H1 (cell line): ENCODE results near the gene TFAP2E. TPM values are rescaled to one million over a fixed set of nuclear protein-coding genes. Genes with fewer than 3 reads are reported as not detected.

Experiments used
- CTCF ChIA-PET: fragments of 300-600 bp; sonication (Branson Sonifier 250); formaldehyde crosslinking; loops from one replicate; lab custom pipeline; 2021; ENCODE audit not compliant: partially characterized antibody; lab: Charles Lee
- POLR2A ChIA-PET: fragments of 300-600 bp; sonication (Branson Sonifier 250); formaldehyde crosslinking; loops from one replicate; lab custom pipeline; 2021; ENCODE audit warnings: inconsistent platforms; ENCODE audit not compliant: partially characterized antibody; lab: Charles Lee
- DNase-seq, 2 experiments: peaks; one replicate each; pipeline versions ENCODE4 v3.0.0 to v3.0.0-alpha.2; 2010 to 2022; ENCODE audit warnings: low spot score in 2 of 2, low read depth in 1 of 2, mixed read lengths in 1 of 2
- FAIRE-seq: peaks from 2 replicates; lab custom pipeline; 2011; peaks lifted over from hg19 to GRCh38; lab: Jason Lieb, UNC
- H2AFZ ChIP-seq: 2 replicates; pipeline ENCODE4 v1.8.1; 2012; ENCODE audit warnings: low read length, inconsistent platforms
- H2AK5ac ChIP-seq: 2 replicates; pipeline ENCODE4 v1.6.1; 2013; ENCODE audit warnings: low read depth, low read length
- H2BK120ac ChIP-seq: replicated peaks from 2 replicates; pipeline ENCODE3; 2013; ENCODE audit warnings: low read depth, low read length, inconsistent platforms
- H2BK12ac ChIP-seq: 2 replicates; pipeline ENCODE4 v1.6.1; 2013; ENCODE audit warnings: low read depth, low read length
- H2BK15ac ChIP-seq: 2 replicates; pipeline ENCODE4 v1.6.1; 2013; ENCODE audit warnings: low read length
- H2BK20ac ChIP-seq: 2 replicates; pipeline ENCODE4 v1.6.1; 2013; ENCODE audit warnings: low read length
- H2BK5ac ChIP-seq: 2 replicates; pipeline ENCODE4 v1.6.1; 2013; ENCODE audit warnings: low read depth, low read length
- H3K14ac ChIP-seq: 2 replicates; pipeline ENCODE4 v1.6.1; 2013; ENCODE audit warnings: inconsistent platforms; ENCODE audit not compliant: insufficient read length
- H3K18ac ChIP-seq: 2 replicates; pipeline ENCODE4 v1.6.1; 2013; ENCODE audit warnings: low read length; ENCODE audit errors: extremely low read depth
- H3K23ac ChIP-seq: 2 replicates; pipeline ENCODE4 v1.6.1; 2013; ENCODE audit warnings: inconsistent platforms; ENCODE audit not compliant: insufficient read length
- H3K23me2 ChIP-seq: 2 replicates; pipeline ENCODE4 v1.6.1; 2013; ENCODE audit warnings: low read depth, low read length
- H3K27ac ChIP-seq: 2 replicates; pipeline ENCODE4 v1.6.1; 2011; ENCODE audit warnings: low read depth, low read length, inconsistent platforms
- H3K27me3 ChIP-seq, 4 experiments: replicated peaks in 1 of 4; 1 replicate in 1 of 4; 2 replicates in 3 of 4; pipeline versions ENCODE4 v1.6.1 to v1.8.1; 2011 to 2013; ENCODE audit warnings: low read length in 3 of 4, mild to moderate bottlenecking in 3 of 4, inconsistent platforms in 2 of 4, mixed read lengths in 2 of 4, moderate library complexity in 1 of 4; ENCODE audit not compliant: control insufficient read depth in 3 of 4, insufficient read depth in 3 of 4; ENCODE audit errors: extremely low read depth in 1 of 4
- H3K36me3 ChIP-seq, 4 experiments: 2 replicates each; pipeline versions ENCODE4 v1.6.1 to v1.8.1; 2011 to 2013; ENCODE audit warnings: mild to moderate bottlenecking in 4 of 4, low read length in 3 of 4, moderate library complexity in 2 of 4, control low read depth in 1 of 4, inconsistent platforms in 1 of 4; ENCODE audit not compliant: insufficient read depth in 4 of 4, control insufficient read depth in 2 of 4
- H3K4ac ChIP-seq: replicated peaks from 2 replicates; pipeline ENCODE3; 2013; ENCODE audit warnings: low read length, low read depth, mixed read lengths, inconsistent platforms; ENCODE audit not compliant: insufficient read length
- H3K4me1 ChIP-seq, 4 experiments: replicated peaks in 1 of 4; 1 replicate in 1 of 4; 2 replicates in 3 of 4; pipeline versions ENCODE4 v1.6.1 to v1.8.1; 2011 to 2013; ENCODE audit warnings: low read length in 3 of 4, inconsistent platforms in 2 of 4, mixed read lengths in 1 of 4; ENCODE audit not compliant: insufficient read depth in 4 of 4, control insufficient read depth in 3 of 4
- H3K4me2 ChIP-seq, 2 experiments: 2 replicates each; pipeline versions ENCODE4 v1.6.1 to v1.8.1; 2011 to 2013; ENCODE audit warnings: low read depth in 2 of 2, low read length in 2 of 2, control low read depth in 1 of 2, inconsistent platforms in 1 of 2, mild to moderate bottlenecking in 1 of 2; ENCODE audit not compliant: insufficient read depth in 1 of 2
- H3K4me3 ChIP-seq, 4 experiments: fragments of 200-600, 300-600 bp in 1 of 4; sonication (generic), shearing (Covaris generic), sonication (Bioruptor Twin) in 1 of 4; 2 replicates each; pipeline versions ENCODE4 v1.5.1 to v1.8.1; 2011 to 2016; ENCODE audit warnings: low read length in 4 of 4, low read depth in 3 of 4, control low read depth in 2 of 4, inconsistent platforms in 2 of 4, mild to moderate bottlenecking in 2 of 4, mixed read lengths in 1 of 4, moderate library complexity in 1 of 4; ENCODE audit not compliant: insufficient read depth in 2 of 4; ENCODE audit errors: extremely low read depth in 1 of 4
- H3K56ac ChIP-seq: replicated peaks from 2 replicates; pipeline ENCODE3; 2013; ENCODE audit warnings: low read depth, mild to moderate bottlenecking, mixed read lengths, low read length, inconsistent platforms; ENCODE audit not compliant: insufficient read length
- H3K79me1 ChIP-seq: 2 replicates; pipeline ENCODE4 v1.6.1; 2013; ENCODE audit warnings: low read depth, low read length, control low read depth
- H3K79me2 ChIP-seq, 2 experiments: 2 replicates each; pipeline versions ENCODE4 v1.6.1 to v1.8.1; 2012 to 2013; ENCODE audit warnings: low read length in 2 of 2, mild to moderate bottlenecking in 2 of 2, inconsistent platforms in 1 of 2; ENCODE audit not compliant: insufficient read depth in 2 of 2, control insufficient read depth in 1 of 2
- H3K9ac ChIP-seq, 4 experiments: replicated peaks in 1 of 4; 1 replicate in 1 of 4; 2 replicates in 3 of 4; pipeline versions ENCODE4 v1.6.1 to v1.8.1; 2011 to 2013; ENCODE audit warnings: low read depth in 3 of 4, low read length in 3 of 4, control low read depth in 2 of 4, mild to moderate bottlenecking in 2 of 4, moderate library complexity in 2 of 4, inconsistent platforms in 1 of 4; ENCODE audit errors: extremely low read depth in 1 of 4
- H3K9me3 ChIP-seq, 2 experiments: 2 replicates each; pipeline versions ENCODE4 v1.6.1 to v1.8.1; 2012 to 2013; ENCODE audit warnings: mild to moderate bottlenecking in 2 of 2, moderate library complexity in 2 of 2, control low read depth in 1 of 2, inconsistent platforms in 1 of 2, low read depth in 1 of 2, low read length in 1 of 2, mixed read lengths in 1 of 2; ENCODE audit not compliant: insufficient read depth in 2 of 2
- H4K20me1 ChIP-seq, 2 experiments: replicated peaks in 1 of 2; 2 replicates each; pipeline versions ENCODE3 to v1.8.1; 2011 to 2013; ENCODE audit warnings: inconsistent platforms in 2 of 2, low read length in 2 of 2, mild to moderate bottlenecking in 1 of 2; ENCODE audit not compliant: insufficient read depth in 2 of 2, control insufficient read depth in 1 of 2
- H4K5ac ChIP-seq: 2 replicates; pipeline ENCODE4 v1.6.1; 2013; ENCODE audit warnings: low read length, low read depth, mixed read lengths, inconsistent platforms; ENCODE audit not compliant: insufficient read length
- H4K8ac ChIP-seq: 2 replicates; pipeline ENCODE4 v1.8.0; 2013; ENCODE audit warnings: mild to moderate bottlenecking, moderate library complexity, low read length, inconsistent platforms; ENCODE audit not compliant: insufficient read depth; ENCODE audit errors: extremely low read depth
- H4K91ac ChIP-seq: replicated peaks from 2 replicates; pipeline ENCODE3; 2013; ENCODE audit warnings: low read length, mixed read lengths, inconsistent platforms; ENCODE audit not compliant: insufficient read length
- ATF2 ChIP-seq: IDR thresholded peaks from 2 replicates; pipeline ENCODE4 v1.6.1; 2012; ENCODE audit warnings: low read length, inconsistent platforms
- CHD1 ChIP-seq: IDR thresholded peaks from 2 replicates; pipeline ENCODE4 v1.6.1; 2012; ENCODE audit warnings: low read depth, low read length, improper control_type of control experiment
- CTBP2 ChIP-seq: IDR thresholded peaks from 2 replicates; pipeline ENCODE4 v1.7.0; 2011; ENCODE audit warnings: borderline replicate concordance, mild to moderate bottlenecking, moderate library complexity, mixed read lengths, low read length; ENCODE audit not compliant: insufficient read depth, insufficient read length
- CTCF ChIP-seq, 3 experiments: IDR thresholded peaks; 1 replicate in 2 of 3; 2 replicates in 1 of 3; pipeline versions ENCODE4 v1.5.1 to v1.6.1; 2011; ENCODE audit warnings: low read length in 3 of 3, mild to moderate bottlenecking in 3 of 3, inconsistent platforms in 2 of 3, low read depth in 1 of 3, moderate library complexity in 1 of 3; ENCODE audit not compliant: insufficient read depth in 1 of 3; ENCODE audit errors: control extremely low read depth in 1 of 3
- EGR1 ChIP-seq: IDR thresholded peaks from 2 replicates; pipeline ENCODE4 v1.6.1; 2011; ENCODE audit warnings: low read depth, low read length, borderline replicate concordance
- MAFK ChIP-seq: IDR thresholded peaks from 2 replicates; pipeline ENCODE4 v1.6.1; 2012; ENCODE audit warnings: low read depth, mild to moderate bottlenecking, improper control_type of control experiment, low read length
- NRF1 ChIP-seq: IDR thresholded peaks from 2 replicates; pipeline ENCODE4 v1.6.1; 2011; ENCODE audit warnings: mild to moderate bottlenecking, low read depth, low read length, improper control_type of control experiment
- POU5F1 ChIP-seq: IDR thresholded peaks from 2 replicates; pipeline ENCODE4 v1.6.1; 2011; ENCODE audit warnings: low read depth, mild to moderate bottlenecking, low read length, moderate library complexity
- WGBS, 2 experiments: shearing (Covaris generic) in 1 of 2; methylation state at CpG; one replicate each; pipeline versions ENCODE4 v1.1.6 to v1.1.7; 2013 to 2015; ENCODE audit warnings: low lambda C conversion rate in 2 of 2, mixed read lengths in 2 of 2, inconsistent platforms in 1 of 2, low coverage in 1 of 2, missing lambda C conversion rate in 1 of 2; ENCODE audit not compliant: insufficient replicate concordance in 2 of 2, insufficient coverage in 1 of 2, insufficient read length in 1 of 2; ENCODE audit errors: extremely low coverage in 1 of 2, missing lambda C conversion rate in 1 of 2; 5-methylcytosine and 5-hydroxymethylcytosine counted together
- polyA plus RNA-seq, 7 experiments: library from polyadenylated mRNA; depleted of rRNA in 3 of 7; stranded (reverse) in 5 of 7; unstranded in 2 of 7; fragments of >200 nt in 5 of 7; fragments of 200-250 nt in 2 of 7; gene quantifications; 1 replicate in 5 of 7; 2 replicates in 1 of 7; 4 replicates in 1 of 7; pipeline versions ENCODE4 v1.2.1 to v1.2.3, GENCODE V29; 2011 to 2013; ENCODE audit warnings: missing spikeins in 2 of 7, mixed read lengths in 2 of 7
- total RNA-seq: library from RNA; stranded (reverse); fragmentation: NEBNext Ultra II Directional; extraction: Animal tissue kit (Norgen Biotek cat#: 25700); gene quantifications from 2 replicates; pipeline ENCODE4 v1.2.1, GENCODE V29; 2021

Gene TFAP2E
- total and polyA plus RNA-seq, 2 of the 8 experiments (the other 6 are each of a cell fraction or from before 2014, with no cell fraction given), result 0.24 to 0.50 TPM

GRCh38 chr1:35559317-35559944 is 13.7 kb upstream of the TFAP2E start:
- Histone ChIP-seq H2AFZ (no peak overlapping the region), H3K79me1 (peaks cover 3% of the 10 kb centered on the region), H3K9ac (no peak overlapping the region), H4K8ac (no peak overlapping the region), H4K20me1 (peaks cover 0 to 17% of the 10 kb centered on the region in 2 experiments), H4K5ac (no peak overlapping the region), H3K14ac (no peak overlapping the region), H3K23me2 (peaks cover 7% of the 10 kb centered on the region; the same call in 1 of the 2 replicates), H2AK5ac (no peak overlapping the region), H3K4ac (no peak overlapping the region), H3K27ac (no peak overlapping the region), H3K4me2 (peak overlapping the region; percentile 85 to 92; a peak in 2 of 4 replicates), H3K36me3 (peaks cover 11 to 25% (median 16%) of the 10 kb centered on the region in 4 experiments; a peak in 6 of 8 replicates), H3K9me3 (no peaks in the 10 kb centered on the region), H2BK15ac (no peak overlapping the region), H2BK20ac (no peak overlapping the region), H3K79me2 (peaks cover 4 to 24% of the 10 kb centered on the region in 2 experiments; a peak in 3 of 4 replicates), H2BK12ac (no peak overlapping the region), H2BK5ac (no peak overlapping the region), H3K4me1 (peaks cover 7 to 20% (median 11%) of the 10 kb centered on the region in 4 experiments; a peak in 6 of 7 replicates), H3K18ac (no peak overlapping the region), H3K56ac (no peak overlapping the region), H4K91ac (no peak overlapping the region), H2BK120ac (no peak overlapping the region), H3K27me3 (no peaks in the 10 kb centered on the region), H3K23ac (no peak overlapping the region), H3K4me3 (peak overlapping the region in 1 of 4 experiments; percentile 72; a peak in 2 of 8 replicates)
- FAIRE-seq (no peak), DNase-seq (no peak)
- WGBS, 2 experiments, result 91% methylated on average over 7 of the region's 7 CpGs; no CpG with 5 or more reads in 1 of the 2 experiments
- ChIA-PET POLR2A (interaction anchor here (0.8 to 1.4 kb wide), 3 partner anchors 14 to 209 kb away, joined by 3 to 4 read pairs (median 3); no protein-coding TSS in a partner anchor), CTCF (interaction anchor here (0.7 to 7.6 kb wide), 6 partner anchors 10 to 115 kb away, joined by 3 to 72 read pairs (median 5); partner anchors contain the start of gene TFAP2E)
- TF ChIP-seq EGR1 (no peak), ATF2 (no peak), CHD1 (no peak), NRF1 (no peak), CTCF (IDR thresholded peaks at IDR 0.05; ENCODE audit: control extremely low read depth in 1 of 3, insufficient read depth in 1 of 3, low read depth in 1 of 3, low read length in 3 of 3) (no peak), POU5F1 (no peak), MAFK (no peak), CTBP2 (no peak)
